Stimulated activated CD4-positive, alpha-beta T cell treated with anti-CD3 and anti-CD28 coated beads, Interleukin-12 subunit alpha, Interleukin-12 subunit beta, amount 100 ng/mL, for 48 hours (primary cell): ENCODE data around the gene TMEM156.
"Not testable (repeated sequence)": the region's sequence is repeated elsewhere in the genome, so short reads cannot be mapped to it uniquely, and the experiment has no call there.

Source experiments
- DNase-seq, 3 donors: peaks; one replicate each; pipeline ENCODE4 v3.0.0-alpha.2; 2020; ENCODE audit warnings: low read depth in 2 of 3, low spot score in 1 of 3

TMEM156 gene

DNA sequence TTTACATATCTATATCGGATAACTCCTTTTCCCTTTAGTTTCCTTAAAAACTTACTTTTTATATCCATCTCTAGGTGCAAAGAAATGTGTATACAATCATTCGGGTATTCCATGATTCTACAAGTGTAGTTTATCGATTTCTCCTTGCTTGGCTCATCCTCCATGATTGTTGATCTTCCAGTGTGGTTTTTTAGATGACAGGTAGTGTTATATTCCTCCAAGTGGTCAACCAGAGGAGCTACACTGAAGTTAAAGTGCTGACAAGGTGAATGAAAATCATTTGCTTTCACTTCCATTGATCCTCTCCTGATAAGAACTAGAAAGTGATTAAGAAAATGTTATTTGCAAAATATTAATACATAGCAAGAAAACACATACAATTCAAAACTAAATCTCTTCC lies 38.5 kb downstream of the TMEM156 start:
- no peak for DNase-seq

GRCh38 chr4:38990241-38990640 lies 42.0 kb downstream of the TMEM156 start:
- DNase-seq, result no peak

GRCh38 chr4:38989487-38989886 lies 42.7 kb downstream of the TMEM156 start:
- DNase-seq, result no peak

GRCh38 chr4:38988353-38988752 lies 43.9 kb downstream of the TMEM156 start:
- not testable (repeated sequence) for DNase-seq

GRCh38 chr4:38987491-38987890 lies 44.7 kb downstream of the TMEM156 start:
- no peak for DNase-seq

DNA sequence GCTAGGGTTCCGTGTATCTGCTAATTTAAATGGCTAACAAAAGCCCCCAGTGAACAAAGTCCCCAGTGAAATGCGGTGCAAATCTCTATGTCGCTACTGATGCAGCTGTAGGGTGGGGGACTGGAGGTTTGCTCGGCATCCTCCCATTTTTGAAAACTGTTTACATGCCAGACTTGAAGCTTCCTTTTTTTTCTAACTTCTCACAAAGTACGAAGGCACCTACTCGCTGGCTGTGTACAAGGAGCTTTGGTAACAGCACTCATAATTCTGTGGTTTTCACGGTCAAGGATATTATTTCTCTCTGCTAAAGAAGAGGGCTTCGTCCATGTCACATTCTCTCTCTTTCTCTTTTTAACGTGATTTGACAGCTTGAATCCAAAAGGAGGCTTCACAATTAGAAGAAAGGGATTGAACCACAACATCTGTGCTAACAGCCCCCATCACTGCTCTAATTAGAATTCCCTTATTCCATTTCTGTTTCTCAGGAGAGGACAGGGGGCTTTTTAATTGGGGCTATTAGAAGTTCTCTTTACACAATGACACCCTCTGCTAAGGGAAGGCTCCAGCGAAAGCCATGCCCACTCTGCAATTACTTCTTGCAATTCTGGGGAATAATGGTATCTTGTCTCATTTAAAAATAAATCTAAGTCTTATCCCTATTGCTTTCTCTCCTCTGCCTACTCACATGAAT lies 46.7 kb downstream of the TMEM156 start:
- no peak for DNase-seq

DNA sequence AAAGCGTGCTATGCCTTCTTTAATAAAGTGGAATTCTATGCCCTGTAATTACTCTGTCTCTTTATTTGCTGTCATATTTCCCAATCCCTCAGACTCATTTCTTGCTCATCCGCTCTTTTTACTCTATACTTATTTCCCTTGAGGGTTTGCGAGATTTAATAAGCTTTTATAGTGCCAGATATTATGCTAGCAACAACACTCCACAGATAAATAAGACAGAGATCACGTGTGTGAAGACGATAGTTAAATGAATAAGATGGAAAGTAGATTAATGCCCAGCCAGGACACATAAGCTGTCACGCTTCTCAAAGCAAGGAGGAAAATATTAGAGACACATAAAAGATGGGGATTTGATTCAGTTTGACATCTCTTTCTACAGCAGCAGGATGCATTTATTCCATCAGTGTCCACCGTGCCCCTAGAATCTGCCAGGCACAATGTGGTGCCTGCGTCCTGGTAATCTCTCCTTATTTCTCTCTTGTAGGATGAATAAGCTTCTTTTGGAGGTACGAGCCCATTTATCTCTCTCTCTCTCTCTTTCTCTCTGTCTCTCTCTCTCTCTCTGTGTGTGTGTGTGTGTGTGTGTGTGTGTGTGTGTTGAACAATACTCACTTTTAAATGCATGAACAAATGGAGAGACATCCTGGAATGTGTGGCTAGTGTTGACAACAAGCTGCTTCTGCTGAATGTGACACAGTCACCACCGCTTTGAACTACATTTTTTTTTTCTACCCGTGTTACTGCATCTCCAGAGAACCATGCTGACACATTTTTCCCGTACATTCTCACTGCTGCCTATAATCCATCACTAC lies 48.2 kb downstream of the TMEM156 start:
- DNase-seq, result no peak

GRCh38 chr4:38983291-38983690 lies 48.9 kb downstream of the TMEM156 start:
- DNase-seq, result no peak

DNA sequence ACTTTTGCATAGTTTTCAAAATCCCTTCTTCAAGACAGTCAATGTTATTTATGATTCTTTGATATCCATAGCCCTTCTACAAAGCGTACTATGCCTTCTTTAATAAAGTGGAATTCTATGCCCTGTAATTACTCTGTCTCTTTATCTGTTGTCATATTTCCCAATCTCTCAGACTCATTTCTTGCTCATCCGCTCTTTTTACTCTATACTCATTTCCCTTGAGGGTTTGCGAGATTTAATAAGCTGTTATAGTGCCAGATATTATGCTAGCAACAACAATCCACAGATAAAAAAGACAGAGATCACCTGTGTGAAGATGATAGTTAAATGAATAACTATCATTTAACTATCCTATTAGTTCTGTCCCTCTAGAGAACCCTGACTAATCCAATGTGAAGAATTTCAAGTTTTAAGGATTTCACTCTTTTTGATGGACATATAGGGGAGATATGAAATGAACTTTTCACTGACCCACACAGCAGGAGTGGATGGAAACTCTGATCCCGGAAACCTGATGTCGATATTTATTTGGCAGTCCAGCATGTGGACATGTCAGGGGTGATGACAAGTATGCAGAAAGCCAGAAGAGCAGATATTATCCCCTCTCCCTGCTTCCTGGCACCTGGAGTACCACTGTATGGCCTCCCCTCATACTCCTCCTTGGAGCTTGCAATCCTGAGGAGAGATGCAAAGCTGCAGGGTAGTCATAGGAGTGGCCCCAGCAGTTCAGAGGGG lies 49.7 kb downstream of the TMEM156 start:
- DNase-seq, result no peak

- DNase-seq, result peak in 1 of 3 donors; percentile 28
Observed at GRCh38 chr4:38980903-38981676, 51.1 kb downstream of the TMEM156 start.

GRCh38 chr4:38979511-38980230 lies 52.5 kb downstream of the TMEM156 start:
- DNase-seq, result no peak

GRCh38 chr4:38979081-38979480 lies 53.1 kb downstream of the TMEM156 start:
- no peak for DNase-seq

DNA sequence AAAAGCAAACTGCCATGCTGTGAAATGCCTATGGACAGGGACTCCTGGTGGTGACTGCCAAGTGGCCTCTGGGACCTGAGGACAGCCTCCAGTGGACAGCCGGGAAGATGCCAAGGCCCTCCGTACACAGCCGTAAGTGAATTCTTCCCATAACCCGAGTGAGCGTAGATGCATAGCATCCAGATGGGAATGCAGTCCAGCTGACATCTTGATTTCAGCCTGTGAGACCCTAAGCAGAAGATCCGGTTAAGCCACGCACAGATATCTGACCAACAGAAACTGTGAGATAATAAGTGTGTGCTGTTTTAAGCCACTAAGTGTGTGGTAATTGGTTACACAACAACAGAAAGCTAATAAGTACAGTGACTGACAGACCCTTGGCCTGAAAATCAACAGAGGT lies 55.9 kb downstream of the TMEM156 start:
- no peak for DNase-seq

- no peak for DNase-seq
Observed at GRCh38 chr4:38968668-38969067, 63.5 kb downstream of the TMEM156 start.

DNA sequence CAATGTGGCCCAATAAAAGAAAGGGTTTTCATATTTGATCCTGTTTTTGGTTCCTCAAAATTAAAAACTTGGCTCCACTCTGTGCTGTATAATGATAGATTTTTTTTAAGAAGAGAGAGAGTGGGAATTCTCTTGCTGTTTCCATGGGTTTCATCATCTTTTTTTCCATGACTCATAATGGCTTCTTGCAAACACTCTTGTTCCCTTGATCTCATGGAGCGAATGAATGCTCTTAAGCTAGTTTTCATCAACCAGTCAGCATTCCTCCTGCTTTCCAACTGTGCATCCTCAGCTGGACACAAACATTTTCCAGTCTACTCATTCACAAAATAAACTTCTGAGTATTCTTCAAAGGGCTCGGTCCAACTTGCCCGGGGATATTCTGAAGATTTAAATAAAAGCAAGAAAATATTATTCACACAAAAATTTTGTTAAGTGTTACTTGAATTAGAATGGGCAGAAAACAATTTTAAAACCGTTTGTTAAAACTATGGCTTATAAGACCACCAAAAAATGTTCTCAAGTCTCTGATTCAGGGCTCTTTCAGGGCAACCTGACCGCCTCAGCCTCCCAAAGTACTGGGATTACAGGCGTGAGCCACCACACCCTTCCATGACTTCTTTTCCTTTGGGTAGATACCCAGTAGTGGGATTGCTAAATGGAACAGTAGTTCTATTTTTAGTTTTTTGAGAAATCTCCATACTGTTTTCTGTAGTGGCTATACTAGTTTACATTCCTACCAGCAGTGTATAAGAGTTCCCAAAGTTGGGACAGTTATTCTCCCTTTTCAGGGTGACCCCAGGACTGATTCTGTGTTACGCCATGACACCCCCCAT lies 64.7 kb downstream of the TMEM156 start:
- DNase-seq, result no peak

GRCh38 chr4:38965866-38966265 lies 66.3 kb downstream of the TMEM156 start:
- no peak for DNase-seq

DNA sequence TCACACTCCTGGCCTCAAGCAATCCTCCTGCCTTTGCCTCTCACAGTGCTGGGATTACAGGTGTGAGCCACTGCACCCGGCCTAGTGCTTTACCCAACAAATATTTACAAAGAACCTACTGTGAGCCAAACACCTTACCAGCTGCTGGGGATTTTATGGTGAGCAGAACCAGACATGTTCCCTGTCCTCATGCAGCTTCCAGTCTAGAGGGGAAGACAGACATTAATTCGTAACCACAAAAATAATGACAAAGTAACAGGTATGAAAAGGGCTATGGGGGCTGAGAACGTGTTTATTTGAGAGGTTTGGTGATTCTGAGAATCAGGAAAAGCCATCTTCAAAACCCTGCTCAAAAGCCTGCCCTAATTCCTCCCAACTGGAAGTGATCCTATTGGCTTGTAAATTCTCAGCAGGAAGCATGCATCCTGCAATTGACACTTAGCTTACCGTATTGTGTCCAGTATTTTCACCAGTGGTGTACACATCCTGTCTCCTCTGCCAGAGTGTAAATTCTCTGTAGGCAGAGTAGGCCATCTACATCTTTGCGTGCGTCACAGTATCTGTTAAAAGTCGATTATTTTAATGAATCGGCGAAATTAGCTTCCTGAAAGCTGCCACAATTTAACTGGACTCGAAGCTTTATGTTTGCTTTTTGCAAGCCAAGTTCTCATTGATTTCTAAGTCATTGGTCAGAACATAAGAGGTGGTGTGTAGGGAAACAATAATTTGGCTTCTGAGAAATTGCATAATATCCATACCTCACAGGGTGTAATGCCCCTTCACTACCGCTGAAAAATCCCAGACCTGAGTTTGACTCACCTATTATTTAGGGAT lies 67.0 kb downstream of the TMEM156 start:
- no peak for DNase-seq

DNA sequence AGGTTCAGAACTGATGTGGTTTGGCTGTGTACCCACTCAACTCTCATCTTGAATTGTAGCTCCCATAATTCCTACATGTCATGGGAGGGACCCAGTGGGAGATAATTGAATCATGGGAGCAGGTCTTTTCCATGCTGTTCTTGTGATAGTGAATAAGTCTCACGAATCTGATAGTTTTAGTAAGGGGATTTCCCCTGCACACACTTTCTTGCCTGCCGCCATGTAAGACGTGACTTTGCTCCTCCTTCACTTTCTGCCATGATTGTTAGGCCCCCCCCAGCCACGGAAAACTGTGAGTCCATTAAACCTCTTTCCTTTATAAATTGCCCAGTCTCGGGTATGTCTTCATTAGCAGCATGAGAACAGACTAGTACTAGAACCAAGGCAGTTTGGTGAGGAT lies 73.0 kb downstream of the TMEM156 start:
- not testable (repeated sequence) for DNase-seq
